ENCODE results near the gene PROM1. TPM values are rescaled to one million over a fixed set of nuclear protein-coding genes. Genes with fewer than 3 reads are reported as not detected.

Gene PROM1
- total and polyA plus RNA-seq, 9 of the 15 experiments (the other 6 are each of a cell fraction or from before 2014, with no cell fraction given): 0.05 TPM; not detected in 8

- TF ChIP-seq PHF20 (IDR thresholded peaks at IDR 0.05; ENCODE audit: partially characterized antibody) (no peak), CCAR2 (IDR thresholded peaks at IDR 0.05; ENCODE audit: low read depth, low read length) (no peak), NFIC (IDR thresholded peaks at IDR 0.05) (peak; percentile 68), GATAD2A (IDR thresholded peaks at IDR 0.05) (no peak), KLF13 (tag; IDR thresholded peaks at IDR 0.05; ENCODE audit: borderline replicate concordance, low read depth) (no peak)
Measured at GRCh38 chr4:15920723-15921591, 162.9 kb downstream of the PROM1 start (continued).

GRCh38 chr4:15918484-15919129, 165.2 kb downstream of the PROM1 start:
- TF ChIP-seq HDAC8 (tag; IDR thresholded peaks at IDR 0.05) (no peak), MCM7 (IDR thresholded peaks at IDR 0.05) (no peak), COPS2 (conservative IDR thresholded peaks at IDR 0.05) (no peak)
- no peaks in the 10 kb centered on the region for H3K79me2 ChIP-seq (ENCODE audit: control insufficient read depth, insufficient read depth, low read length)
- BruUV-seq (replicated peaks): no TSS peak
- POLR2A ChIA-PET: interaction anchor here (0.7 kb wide), 1 partner anchor 163 kb away, joined by 4 read pairs; no protein-coding TSS in a partner anchor
- CTCF ChIA-PET (ENCODE audit: low intra/inter-chr PET ratio): no interaction called here
- no peaks in the 10 kb centered on the region for H3K4me1 ChIP-seq (replicated peaks in 1 of 2; ENCODE audit: control insufficient read depth in 2 of 2, insufficient read depth in 2 of 2, low read length in 2 of 2)
- no peaks in the 10 kb centered on the region for H3K36me3 ChIP-seq (ENCODE audit: control insufficient read depth, insufficient read depth, low read length)
- DNase-seq (ENCODE audit: extremely low read depth in 1 of 4, low spot score in 3 of 4) (no peak), ATAC-seq (no peak), FAIRE-seq (no peak)
- H4K20me1 ChIP-seq (replicated peaks; ENCODE audit: control insufficient read depth, insufficient read depth, low read length): no peaks in the 10 kb centered on the region
- no peaks in the 10 kb centered on the region for H3K9me1 ChIP-seq (ENCODE audit: control insufficient read depth, insufficient read depth, low read length)
- H3K9ac ChIP-seq (ENCODE audit: insufficient read depth in 1 of 2, low read depth in 2 of 2, low read length in 2 of 2): no peak overlapping the region
- H2AFZ ChIP-seq (ENCODE audit: low read depth, low read length): no peak overlapping the region
- no peak overlapping the region for H3K4me3 ChIP-seq
- in situ Hi-C loops (cut with MboI) (no loop called here), intact Hi-C loops (cut with micrococcal nuclease) (no loop called here)
- 0% methylated on average over 4 of the region's 4 CpGs for WGBS (ENCODE audit: insufficient coverage, low coverage, missing lambda C conversion rate)
- H3K27ac ChIP-seq (ENCODE audit: extremely low read depth, low read depth, low read length): no peak overlapping the region
- no peak overlapping the region for H3K4me2 ChIP-seq (ENCODE audit: insufficient read depth, low read length)
- peaks cover 0 to 8% of the 10 kb centered on the region in 2 experiments; a peak in 2 of 5 replicates for H3K27me3 ChIP-seq (ENCODE audit: control insufficient read depth in 2 of 2, insufficient read depth in 2 of 2, low read length in 2 of 2)
- H3K9me3 ChIP-seq (replicated peaks; ENCODE audit: control insufficient read depth, insufficient read depth, low read depth, low read length): no peaks in the 10 kb centered on the region

Other genes with a start within 250 kb of the PROM1 start
- gene FGFBP1, start 145.3 kb downstream of the PROM1 start, total RNA-seq (2014; rRNA removed): not detected in 2 replicates
- not detected in 2 replicates for gene FGFBP1, start 145.3 kb downstream of the PROM1 start, total RNA-seq (2014; rRNA removed; fragmentation: Illumina TruSeq; extraction: Trizol)
- not detected in 2 replicates for gene FGFBP1, start 145.3 kb downstream of the PROM1 start, total RNA-seq (2015; rRNA removed; fragmentation: Illumina TruSeq; extraction: Trizol)
- gene FGFBP1, start 145.3 kb downstream of the PROM1 start, total RNA-seq (2021): not detected in 2 replicates
- not detected in 2 replicates for gene FGFBP1, start 145.3 kb downstream of the PROM1 start, polyA plus RNA-seq (2011; rRNA removed)
- gene FGFBP1, start 145.3 kb downstream of the PROM1 start, polyA plus RNA-seq (2014; fragmentation: Illumina TruSeq; extraction: Trizol): not detected in 2 replicates
- not detected for gene FGFBP1, start 145.3 kb downstream of the PROM1 start, polyA plus RNA-seq (2014; fragmentation: Nextera tagmentation; extraction: Ambion mirVana)
- gene FGFBP1, start 145.3 kb downstream of the PROM1 start, polyA plus RNA-seq (2014; rRNA removed): not detected in 2 replicates
- not detected in 2 replicates for gene FGFBP2, start 120.8 kb downstream of the PROM1 start, total RNA-seq (2014; rRNA removed)
- not detected in 2 replicates for gene FGFBP2, start 120.8 kb downstream of the PROM1 start, total RNA-seq (2014; rRNA removed; fragmentation: Illumina TruSeq; extraction: Trizol)
- gene FGFBP2, start 120.8 kb downstream of the PROM1 start, total RNA-seq (2015; rRNA removed; fragmentation: Illumina TruSeq; extraction: Trizol): not detected in 2 replicates
- not detected in 2 replicates for gene FGFBP2, start 120.8 kb downstream of the PROM1 start, total RNA-seq (2021)
- gene FGFBP2, start 120.8 kb downstream of the PROM1 start, polyA plus RNA-seq (2011; rRNA removed): not detected in 2 replicates
- not detected in 2 replicates for gene FGFBP2, start 120.8 kb downstream of the PROM1 start, polyA plus RNA-seq (2014; fragmentation: Illumina TruSeq; extraction: Trizol)
- gene FGFBP2, start 120.8 kb downstream of the PROM1 start, polyA plus RNA-seq (2014; fragmentation: Nextera tagmentation; extraction: Ambion mirVana): not detected
- gene FGFBP2, start 120.8 kb downstream of the PROM1 start, polyA plus RNA-seq (2014; rRNA removed): not detected in 2 replicates
- gene TAPT1, start 142.4 kb upstream of the PROM1 start, total RNA-seq (2014; rRNA removed): 10.2 and 10.3 TPM in 2 replicates
- gene TAPT1, start 142.4 kb upstream of the PROM1 start, total RNA-seq (2014; rRNA removed; fragmentation: Illumina TruSeq; extraction: Trizol): 28.6 and 28.7 TPM in 2 replicates
- 19.9 and 22.7 TPM in 2 replicates for gene TAPT1, start 142.4 kb upstream of the PROM1 start, total RNA-seq (2015; rRNA removed; fragmentation: Illumina TruSeq; extraction: Trizol)
- 20.9 and 27.6 TPM in 2 replicates for gene TAPT1, start 142.4 kb upstream of the PROM1 start, total RNA-seq (2021)
- 35.0 and 36.7 TPM in 2 replicates for gene TAPT1, start 142.4 kb upstream of the PROM1 start, polyA plus RNA-seq (2011; rRNA removed)
- gene TAPT1, start 142.4 kb upstream of the PROM1 start, polyA plus RNA-seq (2014; fragmentation: Illumina TruSeq; extraction: Trizol): 18.5 and 20.7 TPM in 2 replicates
- gene TAPT1, start 142.4 kb upstream of the PROM1 start, polyA plus RNA-seq (2014; fragmentation: Nextera tagmentation; extraction: Ambion mirVana): 1 to 10 TPM; 1.6 to 2.7 TPM
- 15.2 and 16.6 TPM in 2 replicates for gene TAPT1, start 142.4 kb upstream of the PROM1 start, polyA plus RNA-seq (2014; rRNA removed)

Data from K562 (cell line).